Kidney (tissue), 14 donors: ENCODE results near the gene RAB27B. TPM values are rescaled to one million over a fixed set of nuclear protein-coding genes. Genes with fewer than 3 reads are reported as not detected.

Experiments used
- DNase-seq, 5 donors: peaks; one replicate each; pipeline ENCODE4 v3.0.0-alpha.2; 2013 to 2020
- FAIRE-seq: peaks from 2 replicates; lab custom pipeline; 2012; peaks lifted over from hg19 to GRCh38; lab: Jason Lieb, UNC
- H3K27ac ChIP-seq, 2 donors: one replicate each; pipeline ENCODE4 v1.7.0; 2013; ENCODE audit warnings: low read depth in 2 of 2, low read length in 2 of 2, inconsistent platforms in 1 of 2
- H3K27me3 ChIP-seq: one replicate; pipeline ENCODE4 v1.7.1; 2013; ENCODE audit warnings: low read length, inconsistent platforms; ENCODE audit not compliant: control insufficient read depth, insufficient read depth
- H3K36me3 ChIP-seq, 3 donors: one replicate each; pipeline versions ENCODE4 v1.7.0 to v1.7.1; 2013; ENCODE audit warnings: low read length in 3 of 3, control low read depth in 1 of 3, inconsistent platforms in 1 of 3; ENCODE audit not compliant: insufficient read depth in 3 of 3, control insufficient read depth in 2 of 3
- H3K4me1 ChIP-seq, 3 donors: one replicate each; pipeline versions ENCODE4 v1.7.0 to v1.7.1; 2013; ENCODE audit warnings: low read length in 3 of 3, inconsistent platforms in 1 of 3, low read depth in 1 of 3; ENCODE audit not compliant: control insufficient read depth in 2 of 3, insufficient read depth in 2 of 3
- H3K4me3 ChIP-seq, 3 donors: one replicate each; pipeline versions ENCODE4 v1.7.0 to v1.8.1; 2013; ENCODE audit warnings: low read length in 3 of 3, control low read depth in 1 of 3, inconsistent platforms in 1 of 3
- H3K9ac ChIP-seq, 3 donors: one replicate each; pipeline versions ENCODE4 v1.7.0 to v1.7.1; 2013; ENCODE audit warnings: low read length in 3 of 3, control low read depth in 1 of 3, inconsistent platforms in 1 of 3
- H3K9me3 ChIP-seq, 3 donors: one replicate each; pipeline versions ENCODE4 v1.7.0 to v1.7.1; 2013; ENCODE audit warnings: low read length in 3 of 3, control low read depth in 1 of 3, inconsistent platforms in 1 of 3; ENCODE audit not compliant: control insufficient read depth in 2 of 3, insufficient read depth in 1 of 3
- CTCF ChIP-seq: IDR thresholded peaks from 3 replicates; pipeline ENCODE4 v1.5.1; 2012; ENCODE audit warnings: mild to moderate bottlenecking, moderate library complexity, borderline replicate concordance; ENCODE audit not compliant: insufficient read depth; ENCODE audit errors: extremely low read depth
- intact Hi-C: fragments of 100-400 bp; cut with DNase I; formaldehyde crosslinking; loops from one replicate; pipeline ENCODE4 v1.11.1; 2022
- polyA plus RNA-seq: library from polyadenylated mRNA; stranded (reverse); fragments of 350-450 nt; fragmentation: Illumina TruSeq; extraction: RNeasy Lipid Tissue Mini Kit (QIAGEN cat#74804); gene quantifications from one replicate; pipeline ENCODE4 v1.2.3, GENCODE V29; 2014; ENCODE audit warnings: low read depth, low replicate concordance; ENCODE audit not compliant: insufficient read depth
- total RNA-seq: library from RNA; stranded (reverse); fragmentation: NEBNext Ultra II Directional; extraction: Animal tissue kit (Norgen Biotek cat#: 25700); gene quantifications from one replicate; pipeline ENCODE4 v1.2.1, GENCODE V29; 2021
- donor health status: control.
- donor health status: control.
- donor health status: control.
- donor health status: control.
- donor health status: control.
- donor health status: DM: yes; HTN: yes; CAD: no.
- donor health status: Normal renal cell carcinoma (clear cell type).

RAB27B gene
- total and polyA plus RNA-seq, 2 donors from 2014 or later = 0.32 to 4.1 TPM

GRCh38 chr18:54783139-54783538 lies 45.1 kb upstream of the RAB27B start:
- no peak for FAIRE-seq
- H3K27ac ChIP-seq = no peak overlapping the region
- no peak overlapping the region for H3K4me3 ChIP-seq
- no peaks in the 10 kb centered on the region for H3K36me3 ChIP-seq
- intact Hi-C loops = no loop called here
- TF ChIP-seq CTCF = no peak
- no peak overlapping the region for H3K9ac ChIP-seq
- no peak for DNase-seq
- H3K27me3 ChIP-seq = no peaks in the 10 kb centered on the region
- peaks cover 0 to under 1% (median 0%) of the 10 kb centered on the region in 3 donors for H3K4me1 ChIP-seq
- H3K9me3 ChIP-seq = no peaks in the 10 kb centered on the region

GRCh38 chr18:54786206-54786605 lies 42.1 kb upstream of the RAB27B start:
- H3K27me3 ChIP-seq = no peaks in the 10 kb centered on the region
- H3K4me1 ChIP-seq = no peaks in the 10 kb centered on the region
- H3K4me3 ChIP-seq = no peak overlapping the region
- no peak overlapping the region for H3K27ac ChIP-seq
- intact Hi-C loops = no loop called here
- DNase-seq (no peak), FAIRE-seq (no peak)
- H3K9me3 ChIP-seq = no peaks in the 10 kb centered on the region
- no peak overlapping the region for H3K9ac ChIP-seq
- no peak for TF ChIP-seq CTCF
- H3K36me3 ChIP-seq = no peaks in the 10 kb centered on the region

- Histone ChIP-seq H3K27ac (no peak overlapping the region), H3K9me3 (no peaks in the 10 kb centered on the region), H3K4me3 (no peak overlapping the region), H3K36me3 (no peaks in the 10 kb centered on the region), H3K9ac (no peak overlapping the region), H3K4me1 (no peaks in the 10 kb centered on the region), H3K27me3 (no peaks in the 10 kb centered on the region)
- TF ChIP-seq CTCF = no peak
- peak in 1 of 5 donors; percentile 50 for DNase-seq
- intact Hi-C loops = no loop called here
- no peak for FAIRE-seq
These were observed 41.2 kb upstream of the RAB27B start for GRCh38 chr18:54787121-54787520.

- H3K4me1 ChIP-seq = no peaks in the 10 kb centered on the region
- H3K27ac ChIP-seq = no peak overlapping the region
- intact Hi-C loops = no loop called here
- no peaks in the 10 kb centered on the region for H3K36me3 ChIP-seq
- FAIRE-seq = no peak
- H3K9me3 ChIP-seq = no peaks in the 10 kb centered on the region
- no peak overlapping the region for H3K9ac ChIP-seq
- no peak for TF ChIP-seq CTCF
- no peaks in the 10 kb centered on the region for H3K27me3 ChIP-seq
- H3K4me3 ChIP-seq = no peak overlapping the region
- no peak for DNase-seq
These were observed 40.7 kb upstream of the RAB27B start for GRCh38 chr18:54787616-54788015.
